GM18526 (cell line): ENCODE measurements around the gene AKAP8L.

Source experiments
- POLR2A ChIP-seq: IDR thresholded peaks from 3 replicates; pipeline ENCODE4 v1.6.1; 2011; ENCODE audit not compliant: insufficient read length; ENCODE audit errors: extremely low read depth

The AKAP8L gene

GRCh38 chr19:15453906-15454860, 35.4 kb upstream of the AKAP8L start:
- no peak for TF ChIP-seq POLR2A

DNA sequence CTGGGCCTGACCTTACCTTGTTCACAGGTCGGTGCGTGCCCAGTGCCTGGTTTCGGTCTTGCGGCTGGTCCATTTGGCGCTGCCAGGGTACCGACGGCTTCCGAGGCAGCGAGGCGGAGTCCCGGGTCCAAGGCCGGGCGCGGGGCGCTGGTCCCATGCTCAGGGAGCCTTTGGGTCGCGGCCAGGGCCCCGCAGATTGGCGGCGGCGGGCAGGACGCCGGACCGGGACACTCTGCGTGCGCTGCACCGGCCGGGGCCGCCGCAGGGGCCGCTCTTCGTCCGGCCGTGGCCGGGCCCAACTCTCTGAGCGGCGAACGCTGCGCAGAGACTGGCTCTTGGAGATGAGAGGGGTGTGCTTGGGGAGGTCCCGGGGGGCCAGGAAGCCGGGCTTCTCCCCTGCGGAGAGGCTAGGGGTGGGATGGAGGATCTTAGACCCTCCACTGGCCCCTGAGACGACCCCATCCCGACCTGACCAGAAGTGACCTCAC, 34.3 kb upstream of the AKAP8L start:
- no peak for TF ChIP-seq POLR2A

GRCh38 chr19:15452111-15453047, 33.6 kb upstream of the AKAP8L start:
- TF ChIP-seq POLR2A = no peak

- no peak for TF ChIP-seq POLR2A
Measured at GRCh38 chr19:15450528-15450890, 31.7 kb upstream of the AKAP8L start.

GRCh38 chr19:15449620-15450527, 31.1 kb upstream of the AKAP8L start, which contains the start of gene WIZ:
Gene WIZ, minus strand, starts transcription at chr19:15449956. Its CDS starts 1,649 bp downstream, at chr19:15448307.
- TF ChIP-seq POLR2A = no peak

- no peak for TF ChIP-seq POLR2A
Measured at GRCh38 chr19:15448778-15449619, 30.2 kb upstream of the AKAP8L start.

GRCh38 chr19:15448044-15448777, 29.4 kb upstream of the AKAP8L start:
- TF ChIP-seq POLR2A = no peak

DNA sequence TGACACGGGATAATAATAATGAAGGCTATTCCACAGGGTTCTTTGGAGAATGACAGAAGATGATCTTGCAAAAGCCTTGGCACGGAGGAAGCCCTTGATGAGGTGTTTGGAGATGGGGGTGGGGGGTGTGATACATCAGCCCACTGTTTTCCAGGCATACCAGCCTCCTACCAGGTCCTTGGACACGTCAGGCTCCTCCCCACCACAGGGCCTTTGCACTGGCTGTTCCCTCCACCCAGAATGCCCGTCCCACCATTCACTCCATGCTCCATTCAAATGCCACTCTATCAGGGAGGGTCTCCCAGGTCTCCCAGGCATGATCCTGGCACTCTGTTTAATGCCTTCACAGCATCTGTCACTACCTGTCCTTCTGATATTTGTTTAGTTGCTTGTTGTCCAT, 28.3 kb upstream of the AKAP8L start:
- TF ChIP-seq POLR2A = no peak

DNA sequence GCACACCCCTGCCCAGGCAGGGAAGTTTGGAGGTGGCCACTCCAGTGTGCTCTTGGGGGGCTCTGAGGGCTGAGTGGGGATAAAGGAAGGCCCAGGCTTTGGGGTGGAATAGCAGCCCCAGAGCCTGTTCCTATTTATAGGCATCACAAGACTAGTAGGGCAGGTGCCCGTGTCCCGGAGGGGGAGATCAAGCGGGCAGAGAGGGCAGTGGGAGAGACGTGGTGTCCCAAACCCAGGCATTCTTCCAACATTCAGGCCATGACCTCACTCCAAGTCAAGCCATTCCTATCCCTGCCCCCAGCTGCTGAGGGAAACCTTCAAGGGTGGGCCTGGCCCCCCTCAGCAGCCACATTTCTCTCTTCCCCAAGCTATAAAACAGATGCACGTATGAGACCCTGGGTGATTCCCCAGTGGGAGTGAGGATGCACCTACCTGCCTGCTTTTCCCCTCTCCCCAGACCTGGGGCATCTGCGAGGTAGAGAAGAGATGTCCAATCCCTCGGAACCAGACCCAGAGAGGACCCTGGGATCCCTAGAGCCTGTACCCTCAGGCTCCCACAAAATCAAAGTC, 27.1 kb upstream of the AKAP8L start:
- TF ChIP-seq POLR2A = no peak

GRCh38 chr19:15445227-15445605, 26.4 kb upstream of the AKAP8L start:
- no peak for TF ChIP-seq POLR2A

- no peak for TF ChIP-seq POLR2A
Measured at GRCh38 chr19:15444505-15445226, 25.9 kb upstream of the AKAP8L start.

- no peak for TF ChIP-seq POLR2A
Measured at GRCh38 chr19:15443838-15444237, 25.1 kb upstream of the AKAP8L start.
